H9 (cell line): ENCODE measurements around the gene RGL2. TPM values are rescaled to one million over a fixed set of nuclear protein-coding genes. Genes with fewer than 3 reads are reported as not detected.
A peak's percentile ranks its signal among the peaks of the same experiment; 100 is the strongest.

Source experiments
- DNase-seq: peaks from one replicate; pipeline ENCODE4 v3.0.0-alpha.2; 2017
- H2AFZ ChIP-seq: one replicate; pipeline ENCODE4 v1.6.1; 2013; ENCODE audit warnings: mild to moderate bottlenecking, low read length, control low read depth, moderate library complexity
- H2AK5ac ChIP-seq: 2 replicates; pipeline ENCODE4 v1.6.1; 2013; ENCODE audit warnings: low read length, control low read depth, mixed read lengths; ENCODE audit not compliant: insufficient read length
- H2BK120ac ChIP-seq: one replicate; pipeline ENCODE4 v1.6.1; 2013; ENCODE audit warnings: low read depth, mild to moderate bottlenecking, low read length, control low read depth, inconsistent platforms; ENCODE audit not compliant: poor library complexity, severe bottlenecking
- H2BK12ac ChIP-seq: 2 replicates; pipeline ENCODE4 v1.6.1; 2013; ENCODE audit warnings: low read length, control low read depth, mixed read lengths, low read depth; ENCODE audit not compliant: insufficient read length
- H2BK15ac ChIP-seq: 2 replicates; pipeline ENCODE4 v1.6.1; 2013; ENCODE audit warnings: low read depth, low read length, control low read depth
- H2BK20ac ChIP-seq: one replicate; pipeline ENCODE4 v1.6.1; 2013; ENCODE audit warnings: low read depth, mild to moderate bottlenecking, low read length, control low read depth, inconsistent platforms; ENCODE audit not compliant: poor library complexity, severe bottlenecking
- H2BK5ac ChIP-seq: 2 replicates; pipeline ENCODE4 v1.6.1; 2013; ENCODE audit warnings: low read length, control low read depth, mixed read lengths; ENCODE audit not compliant: insufficient read length
- H3K14ac ChIP-seq: 2 replicates; pipeline ENCODE4 v1.6.1; 2013; ENCODE audit warnings: low read length, control low read depth; ENCODE audit not compliant: insufficient read depth
- H3K18ac ChIP-seq: 2 replicates; pipeline ENCODE4 v1.6.1; 2013; ENCODE audit warnings: low read depth, mild to moderate bottlenecking, mixed read lengths, low read length, control low read depth; ENCODE audit not compliant: insufficient read length
- H3K23ac ChIP-seq: 2 replicates; pipeline ENCODE4 v1.6.1; 2013; ENCODE audit warnings: low read length, control low read depth, mixed read lengths, low read depth; ENCODE audit not compliant: insufficient read length
- H3K23me2 ChIP-seq: 2 replicates; pipeline ENCODE4 v1.6.1; 2013; ENCODE audit warnings: low read depth, mild to moderate bottlenecking, mixed read lengths, low read length, control low read depth; ENCODE audit not compliant: insufficient read length, poor library complexity, severe bottlenecking
- H3K27ac ChIP-seq: 2 replicates; pipeline ENCODE4 v1.5.1; 2013; ENCODE audit warnings: low read length, control low read depth, mixed read lengths, low read depth; ENCODE audit not compliant: insufficient read length
- H3K27me3 ChIP-seq: 2 replicates; pipeline ENCODE4 v1.6.1; 2013; ENCODE audit warnings: low read length, control low read depth, inconsistent platforms; ENCODE audit not compliant: insufficient read depth
- H3K4ac ChIP-seq: 2 replicates; pipeline ENCODE4 v1.6.1; 2013; ENCODE audit warnings: low read depth, mild to moderate bottlenecking, control low read depth, inconsistent platforms, low read length, moderate library complexity
- H3K4me1 ChIP-seq: 2 replicates; pipeline ENCODE4 v1.6.1; 2013; ENCODE audit warnings: low read length, control low read depth, inconsistent platforms; ENCODE audit not compliant: insufficient read depth
- H3K4me2 ChIP-seq: 2 replicates; pipeline ENCODE4 v1.6.1; 2013; ENCODE audit warnings: low read length, control low read depth, mixed read lengths; ENCODE audit not compliant: insufficient read length, insufficient read depth
- H3K56ac ChIP-seq: 2 replicates; pipeline ENCODE4 v1.6.1; 2013; ENCODE audit warnings: low read depth, mild to moderate bottlenecking, mixed read lengths, low read length, control low read depth; ENCODE audit not compliant: insufficient read length
- H3K79me1 ChIP-seq: 2 replicates; pipeline ENCODE4 v1.6.1; 2013; ENCODE audit warnings: low read depth, mild to moderate bottlenecking, moderate library complexity, low read length, control low read depth, inconsistent platforms; ENCODE audit not compliant: insufficient read depth, poor library complexity, severe bottlenecking
- H3K79me2 ChIP-seq: 2 replicates; pipeline ENCODE4 v1.6.1; 2013; ENCODE audit warnings: low read length, control low read depth, inconsistent platforms; ENCODE audit not compliant: insufficient read depth
- H3K9ac ChIP-seq: 2 replicates; pipeline ENCODE4 v1.6.1; 2013; ENCODE audit warnings: low read length, control low read depth, mixed read lengths; ENCODE audit not compliant: insufficient read length; ENCODE audit errors: extremely low read depth
- H3K9me3 ChIP-seq: one replicate; pipeline ENCODE4 v1.6.1; 2013; ENCODE audit warnings: low read depth, low read length, inconsistent platforms; ENCODE audit not compliant: control insufficient read depth
- H3T11ph ChIP-seq: one replicate; pipeline ENCODE4 v1.6.1; 2013; ENCODE audit warnings: mild to moderate bottlenecking, low read length, control low read depth, inconsistent platforms
- H4K20me1 ChIP-seq: one replicate; pipeline ENCODE4 v1.6.1; 2013; ENCODE audit not compliant: control insufficient read depth, insufficient read length, insufficient read depth
- H4K5ac ChIP-seq: 2 replicates; pipeline ENCODE4 v1.6.1; 2013; ENCODE audit warnings: low read depth, mild to moderate bottlenecking, mixed read lengths, low read length, control low read depth; ENCODE audit not compliant: insufficient read length
- H4K8ac ChIP-seq: replicated peaks from 2 replicates; pipeline ENCODE4 v1.6.1; 2013; ENCODE audit warnings: low read length, control low read depth, mixed read lengths, low read depth; ENCODE audit not compliant: insufficient read length
- H4K91ac ChIP-seq: 2 replicates; pipeline ENCODE4 v1.6.1; 2013; ENCODE audit warnings: low read depth, mild to moderate bottlenecking, moderate library complexity, mixed read lengths, low read length, control low read depth; ENCODE audit not compliant: insufficient read length
- H3K27ac Mint-ChIP-seq, 3 experiments: 2 replicates in 2 of 3; 3 replicates in 1 of 3; pipeline ENCODE4 v1.8.0; 2020 to 2021; ENCODE audit warnings: mixed read lengths in 3 of 3, mild to moderate bottlenecking in 1 of 3, moderate library complexity in 1 of 3
- H3K27me3 Mint-ChIP-seq: 2 replicates; pipeline ENCODE4 v1.8.0; 2021; ENCODE audit warnings: low read depth, mild to moderate bottlenecking, moderate library complexity, mixed read lengths
- H3K36me3 Mint-ChIP-seq, 3 experiments: 2 replicates in 2 of 3; 3 replicates in 1 of 3; pipeline ENCODE4 v1.8.0; 2020 to 2021; ENCODE audit warnings: low read depth in 3 of 3, mixed read lengths in 3 of 3; ENCODE audit not compliant: insufficient read depth in 1 of 3
- H3K4me1 Mint-ChIP-seq, 2 experiments: 2 replicates each; pipeline ENCODE4 v1.8.0; 2020; ENCODE audit warnings: mixed read lengths in 2 of 2
- H3K4me3 Mint-ChIP-seq, 2 experiments: 2 replicates in 1 of 2; 3 replicates in 1 of 2; pipeline ENCODE4 v1.8.0; 2020 to 2021; ENCODE audit warnings: mild to moderate bottlenecking in 2 of 2, mixed read lengths in 2 of 2, moderate library complexity in 1 of 2
- H3K9me3 Mint-ChIP-seq, 2 experiments: 2 replicates in 1 of 2; 3 replicates in 1 of 2; pipeline ENCODE4 v1.8.0; 2020; ENCODE audit warnings: mild to moderate bottlenecking in 2 of 2, mixed read lengths in 2 of 2, moderate library complexity in 1 of 2
- WGBS: extraction: QIAGEN DNeasy Blood & Tissue Kit; methylation state at CpG from one replicate; pipeline ENCODE4 v1.1.7; 2013; ENCODE audit warnings: missing lambda C conversion rate, low lambda C conversion rate, mixed read lengths; ENCODE audit not compliant: insufficient read length; ENCODE audit errors: extremely low coverage; 5-methylcytosine and 5-hydroxymethylcytosine counted together
- total RNA-seq: library from RNA; stranded (reverse); gene quantifications from 2 replicates; pipeline ENCODE4 v1.2.1, GENCODE V29; 2021
- TF ChIP-seq, protein P1 (sequence below): fragments of 200-600 bp; sonication (generic); conservative IDR thresholded peaks from 3 replicates; pipeline ENCODE4 v1.8.0; 2021; ENCODE audit warnings: antibody characterized with exemption, mild to moderate bottlenecking

RGL2 gene
- total RNA-seq, 1 experiment from 2014 or later: 74.3 TPM

DNA sequence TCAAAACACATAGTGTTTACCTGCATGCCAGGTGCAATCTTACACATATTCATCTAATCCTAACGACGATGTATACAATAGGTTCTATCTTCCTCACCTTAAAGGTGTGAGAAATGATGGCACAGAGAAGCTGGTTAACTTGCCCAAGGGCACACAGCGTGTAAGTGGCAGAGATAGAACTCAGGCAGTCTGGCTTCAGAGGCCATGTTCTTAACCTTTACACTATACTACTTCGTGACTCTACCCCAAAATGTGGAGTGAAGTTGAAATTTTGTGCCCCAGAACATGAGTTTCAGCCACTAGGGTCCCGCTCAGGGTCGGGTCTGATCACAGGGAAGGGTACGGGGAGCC is 27.6 kb downstream of the RGL2 start:
- no peak overlapping the region for H3K23ac ChIP-seq
- peak overlapping the region; percentile 59; the same call in 1 of the 2 replicates for H3K14ac ChIP-seq
- H4K91ac ChIP-seq: no peak overlapping the region
- no CpG with 5 or more reads among the region's 7 CpGs for WGBS
- no peak overlapping the region for H2BK15ac ChIP-seq
- Mint-ChIP-seq H3K4me1 (peaks cover 24 to 40% of the 10 kb centered on the region in 2 experiments), H3K9me3 (no peaks in the 10 kb centered on the region; a peak in 1 of 5 replicates), H3K27me3 (no peaks in the 10 kb centered on the region; the same call in 1 of the 2 replicates), H3K4me3 (peak overlapping the region; percentile 89 to 94), H3K36me3 (peaks cover 50 to 77% (median 77%) of the 10 kb centered on the region in 3 experiments), H3K27ac (peak overlapping the region; percentile 99 to 100 (median 100))
- TF ChIP-seq, protein P1, sequence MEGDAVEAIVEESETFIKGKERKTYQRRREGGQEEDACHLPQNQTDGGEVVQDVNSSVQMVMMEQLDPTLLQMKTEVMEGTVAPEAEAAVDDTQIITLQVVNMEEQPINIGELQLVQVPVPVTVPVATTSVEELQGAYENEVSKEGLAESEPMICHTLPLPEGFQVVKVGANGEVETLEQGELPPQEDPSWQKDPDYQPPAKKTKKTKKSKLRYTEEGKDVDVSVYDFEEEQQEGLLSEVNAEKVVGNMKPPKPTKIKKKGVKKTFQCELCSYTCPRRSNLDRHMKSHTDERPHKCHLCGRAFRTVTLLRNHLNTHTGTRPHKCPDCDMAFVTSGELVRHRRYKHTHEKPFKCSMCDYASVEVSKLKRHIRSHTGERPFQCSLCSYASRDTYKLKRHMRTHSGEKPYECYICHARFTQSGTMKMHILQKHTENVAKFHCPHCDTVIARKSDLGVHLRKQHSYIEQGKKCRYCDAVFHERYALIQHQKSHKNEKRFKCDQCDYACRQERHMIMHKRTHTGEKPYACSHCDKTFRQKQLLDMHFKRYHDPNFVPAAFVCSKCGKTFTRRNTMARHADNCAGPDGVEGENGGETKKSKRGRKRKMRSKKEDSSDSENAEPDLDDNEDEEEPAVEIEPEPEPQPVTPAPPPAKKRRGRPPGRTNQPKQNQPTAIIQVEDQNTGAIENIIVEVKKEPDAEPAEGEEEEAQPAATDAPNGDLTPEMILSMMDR: peak; percentile 18; the same call in 1 of the 3 replicates
- H2AK5ac ChIP-seq: no peak overlapping the region
- H3K18ac ChIP-seq: peak overlapping the region; percentile 53
- no peak overlapping the region for H3T11ph ChIP-seq
- no peak overlapping the region for H3K4ac ChIP-seq
- H2AFZ ChIP-seq: no peak overlapping the region
- peaks cover 4% of the 10 kb centered on the region for H3K23me2 ChIP-seq
- no peak overlapping the region for H2BK20ac ChIP-seq
- H3K79me1 ChIP-seq: no peaks in the 10 kb centered on the region
- H3K9ac ChIP-seq: peak overlapping the region; percentile 80
- no peak overlapping the region for H3K56ac ChIP-seq
- no peak overlapping the region for H2BK120ac ChIP-seq
- H3K27ac ChIP-seq: peak overlapping the region; percentile 74
- H4K20me1 ChIP-seq: no peaks in the 10 kb centered on the region
- H2BK12ac ChIP-seq: no peak overlapping the region
- H2BK5ac ChIP-seq: no peak overlapping the region
- H3K4me1 ChIP-seq: no peaks in the 10 kb centered on the region; the same call in 1 of the 2 replicates
- peak overlapping the region; percentile 5 for H4K5ac ChIP-seq
- H3K9me3 ChIP-seq: no peaks in the 10 kb centered on the region
- peak overlapping the region; percentile 23 for H4K8ac ChIP-seq
- peak overlapping the region; percentile 86 for H3K4me2 ChIP-seq
- H3K27me3 ChIP-seq: no peaks in the 10 kb centered on the region
- peaks cover 23% of the 10 kb centered on the region; the same call in 1 of the 2 replicates for H3K79me2 ChIP-seq
- no peak for DNase-seq
